Mammary epithelial cell (primary cell): ENCODE data around the gene ZNHIT1.

ENCODE experiments used
- EZH2 ChIP-seq: IDR thresholded peaks from 2 replicates; pipeline ENCODE4 v1.6.1; 2012; ENCODE audit warnings: low read length, inconsistent platforms, borderline replicate concordance
- TF ChIP-seq, protein P1 (sequence below), 2 donors: IDR thresholded peaks in 1 of 2; conservative IDR thresholded peaks in 1 of 2; 2 replicates each; pipeline ENCODE4 v1.5.1; 2011 to 2012; ENCODE audit warnings: inconsistent platforms in 2 of 2, low read length in 2 of 2, mild to moderate bottlenecking in 2 of 2, control low read depth in 1 of 2, low read depth in 1 of 2; ENCODE audit not compliant: insufficient read depth in 1 of 2; ENCODE audit errors: extremely low read depth in 1 of 2

DNA sequence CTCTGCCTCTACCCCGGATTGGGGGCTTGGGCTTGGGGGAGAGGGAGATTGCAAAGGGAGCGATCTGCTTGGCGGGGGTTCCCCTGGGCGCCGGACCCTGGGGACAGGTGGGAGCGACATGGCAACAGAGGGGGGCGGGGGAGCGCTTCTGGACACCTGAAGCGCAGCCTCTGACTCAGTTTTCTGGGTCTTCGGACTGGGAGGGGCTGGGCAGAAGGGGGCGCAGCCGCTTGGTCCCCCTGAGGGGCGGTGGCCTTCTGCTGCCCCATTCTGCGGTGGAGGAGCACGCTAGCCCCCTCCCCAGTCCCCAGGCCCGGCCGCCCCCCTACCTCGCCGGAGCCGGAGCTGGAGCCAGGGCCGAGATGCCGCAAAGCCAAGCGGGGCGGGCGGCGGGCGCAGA, 38.3 kb upstream of the ZNHIT1 start:
- TF ChIP-seq EZH2 = no peak
- TF ChIP-seq, protein P1, sequence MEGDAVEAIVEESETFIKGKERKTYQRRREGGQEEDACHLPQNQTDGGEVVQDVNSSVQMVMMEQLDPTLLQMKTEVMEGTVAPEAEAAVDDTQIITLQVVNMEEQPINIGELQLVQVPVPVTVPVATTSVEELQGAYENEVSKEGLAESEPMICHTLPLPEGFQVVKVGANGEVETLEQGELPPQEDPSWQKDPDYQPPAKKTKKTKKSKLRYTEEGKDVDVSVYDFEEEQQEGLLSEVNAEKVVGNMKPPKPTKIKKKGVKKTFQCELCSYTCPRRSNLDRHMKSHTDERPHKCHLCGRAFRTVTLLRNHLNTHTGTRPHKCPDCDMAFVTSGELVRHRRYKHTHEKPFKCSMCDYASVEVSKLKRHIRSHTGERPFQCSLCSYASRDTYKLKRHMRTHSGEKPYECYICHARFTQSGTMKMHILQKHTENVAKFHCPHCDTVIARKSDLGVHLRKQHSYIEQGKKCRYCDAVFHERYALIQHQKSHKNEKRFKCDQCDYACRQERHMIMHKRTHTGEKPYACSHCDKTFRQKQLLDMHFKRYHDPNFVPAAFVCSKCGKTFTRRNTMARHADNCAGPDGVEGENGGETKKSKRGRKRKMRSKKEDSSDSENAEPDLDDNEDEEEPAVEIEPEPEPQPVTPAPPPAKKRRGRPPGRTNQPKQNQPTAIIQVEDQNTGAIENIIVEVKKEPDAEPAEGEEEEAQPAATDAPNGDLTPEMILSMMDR (conservative IDR thresholded peaks at IDR 0.05 in 1 of 2, IDR thresholded peaks at IDR 0.05 in 1 of 2; ENCODE audit: extremely low read depth in 1 of 2, insufficient read depth in 1 of 2, low read depth in 1 of 2, low read length in 2 of 2) = no peak
